ENCODE measurements around the gene DDX1. TPM values are rescaled to one million over a fixed set of nuclear protein-coding genes. Genes with fewer than 3 reads are reported as not detected.

The DDX1 gene
- total RNA-seq, 2 donors from 2014 or later = 39.0 to 50.7 TPM

DNA sequence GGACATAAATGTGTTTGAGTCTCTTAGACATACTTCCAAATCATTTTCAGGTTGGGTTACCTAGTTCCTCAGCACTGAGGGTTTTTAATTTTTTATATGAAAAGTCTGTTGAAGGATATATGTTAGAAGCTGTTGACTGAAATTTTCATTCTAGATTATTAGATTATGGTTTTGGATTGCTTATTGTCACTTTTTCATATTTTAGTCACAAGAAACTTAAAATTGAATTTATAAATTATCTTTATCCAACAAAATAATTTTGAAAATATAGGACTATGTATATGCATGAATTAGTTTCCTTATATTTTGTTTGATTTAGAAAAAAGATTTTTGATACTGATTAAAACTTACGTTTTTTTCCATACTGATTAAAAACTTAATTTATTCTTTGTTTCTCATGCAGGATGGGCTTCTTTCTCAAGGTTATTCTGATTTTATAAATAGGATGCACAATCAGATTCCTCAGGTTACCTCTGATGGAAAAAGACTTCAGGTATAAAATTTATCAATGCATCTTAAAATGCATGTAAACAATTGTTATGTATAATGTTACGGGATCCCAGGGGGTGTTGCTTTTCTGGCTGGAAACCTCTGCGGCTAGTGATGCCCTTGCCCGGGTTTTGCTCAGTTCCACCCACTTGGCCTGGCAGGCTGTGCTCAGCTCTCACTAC is 26.2 kb downstream of the DDX1 start:
- H3K4me3 ChIP-seq = no peak overlapping the region
- TF ChIP-seq POLR2AphosphoS5 (IDR thresholded peaks at IDR 0.05) = no peak
- TF ChIP-seq, protein P1, sequence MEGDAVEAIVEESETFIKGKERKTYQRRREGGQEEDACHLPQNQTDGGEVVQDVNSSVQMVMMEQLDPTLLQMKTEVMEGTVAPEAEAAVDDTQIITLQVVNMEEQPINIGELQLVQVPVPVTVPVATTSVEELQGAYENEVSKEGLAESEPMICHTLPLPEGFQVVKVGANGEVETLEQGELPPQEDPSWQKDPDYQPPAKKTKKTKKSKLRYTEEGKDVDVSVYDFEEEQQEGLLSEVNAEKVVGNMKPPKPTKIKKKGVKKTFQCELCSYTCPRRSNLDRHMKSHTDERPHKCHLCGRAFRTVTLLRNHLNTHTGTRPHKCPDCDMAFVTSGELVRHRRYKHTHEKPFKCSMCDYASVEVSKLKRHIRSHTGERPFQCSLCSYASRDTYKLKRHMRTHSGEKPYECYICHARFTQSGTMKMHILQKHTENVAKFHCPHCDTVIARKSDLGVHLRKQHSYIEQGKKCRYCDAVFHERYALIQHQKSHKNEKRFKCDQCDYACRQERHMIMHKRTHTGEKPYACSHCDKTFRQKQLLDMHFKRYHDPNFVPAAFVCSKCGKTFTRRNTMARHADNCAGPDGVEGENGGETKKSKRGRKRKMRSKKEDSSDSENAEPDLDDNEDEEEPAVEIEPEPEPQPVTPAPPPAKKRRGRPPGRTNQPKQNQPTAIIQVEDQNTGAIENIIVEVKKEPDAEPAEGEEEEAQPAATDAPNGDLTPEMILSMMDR (IDR thresholded peaks at IDR 0.05) = no peak
- TF ChIP-seq POLR2A (IDR thresholded peaks at IDR 0.05) = no peak
- no peaks in the 10 kb centered on the region for H3K4me1 ChIP-seq (replicated peaks)
- no peaks in the 10 kb centered on the region for H3K27me3 ChIP-seq (replicated peaks; ENCODE audit: insufficient read depth)
- 96% methylated on average over 4 of the region's 4 CpGs for WGBS
- intact Hi-C loops (cut with DNase I) = no loop called here
- peaks cover 11% of the 10 kb centered on the region in 2 donors for H3K36me3 ChIP-seq
- no peak overlapping the region for H3K27ac ChIP-seq
- no peaks in the 10 kb centered on the region for H3K9me3 ChIP-seq
- DNase-seq (ENCODE audit: low spot score) = no peak

DNA sequence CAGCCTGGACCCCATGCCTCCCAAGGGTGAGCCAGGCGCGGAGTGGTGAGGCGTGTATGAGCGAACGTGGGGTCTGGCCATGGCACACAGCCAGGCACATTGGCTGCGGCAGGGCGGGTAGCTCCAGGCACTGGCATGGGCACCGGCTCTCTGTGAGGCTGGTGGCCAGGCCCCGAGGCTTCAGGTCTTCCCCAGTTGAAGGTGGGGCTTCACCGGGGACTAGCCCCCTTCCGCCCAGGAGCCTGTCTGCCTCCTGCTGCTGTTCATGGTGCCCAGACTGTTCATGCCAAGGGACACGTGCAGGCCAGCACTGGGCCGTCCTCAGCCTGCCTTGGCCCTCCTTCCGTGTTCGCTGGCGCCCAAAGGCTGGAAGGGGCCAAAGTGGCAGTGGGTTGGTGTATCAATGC is 26.8 kb downstream of the DDX1 start:
- DNase-seq (ENCODE audit: low spot score) = no peak
- H3K4me3 ChIP-seq = no peak overlapping the region
- no peaks in the 10 kb centered on the region for H3K4me1 ChIP-seq (replicated peaks)
- H3K27ac ChIP-seq = no peak overlapping the region
- intact Hi-C loops (cut with DNase I) = no loop called here
- H3K9me3 ChIP-seq = no peaks in the 10 kb centered on the region
- H3K27me3 ChIP-seq (replicated peaks; ENCODE audit: insufficient read depth) = no peaks in the 10 kb centered on the region
- no peak for TF ChIP-seq POLR2AphosphoS5 (IDR thresholded peaks at IDR 0.05)
- peaks cover 11% of the 10 kb centered on the region in 2 donors for H3K36me3 ChIP-seq
- WGBS = 92% methylated on average over 16 of the region's 16 CpGs

DNA sequence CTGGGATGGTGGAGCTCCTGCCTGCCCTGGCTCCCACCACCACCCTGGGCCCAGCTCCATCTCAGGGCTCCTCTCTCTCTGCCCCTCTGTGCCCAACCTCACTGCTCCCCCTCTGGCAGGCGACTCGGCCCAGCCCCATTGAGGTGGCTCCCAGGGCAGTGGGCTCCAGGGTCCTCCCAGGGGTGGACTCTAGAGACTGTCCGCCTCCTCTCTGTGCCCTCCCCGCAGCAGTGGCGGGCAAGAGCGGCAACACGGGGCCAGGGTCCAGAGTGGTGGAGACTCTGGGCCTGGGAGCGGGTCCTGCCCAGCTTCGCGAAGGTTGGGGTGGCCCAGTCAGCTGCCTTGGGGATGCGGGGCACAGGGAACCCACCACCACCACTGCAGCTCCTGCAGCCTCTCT is 27.4 kb downstream of the DDX1 start:
- no peaks in the 10 kb centered on the region for H3K27me3 ChIP-seq (replicated peaks; ENCODE audit: insufficient read depth)
- 97% methylated on average over 9 of the region's 11 CpGs for WGBS
- no peak overlapping the region for H3K4me3 ChIP-seq
- no peak for DNase-seq (ENCODE audit: low spot score)
- no peak overlapping the region for H3K27ac ChIP-seq
- TF ChIP-seq POLR2A (IDR thresholded peaks at IDR 0.05) = no peak
- TF ChIP-seq, protein P1 (IDR thresholded peaks at IDR 0.05) = no peak
- TF ChIP-seq POLR2AphosphoS5 (IDR thresholded peaks at IDR 0.05) = no peak
- H3K9me3 ChIP-seq = no peaks in the 10 kb centered on the region
- H3K36me3 ChIP-seq = peaks cover 11% of the 10 kb centered on the region in 2 donors
- intact Hi-C loops (cut with DNase I) = no loop called here
- no peaks in the 10 kb centered on the region for H3K4me1 ChIP-seq (replicated peaks)

DNA sequence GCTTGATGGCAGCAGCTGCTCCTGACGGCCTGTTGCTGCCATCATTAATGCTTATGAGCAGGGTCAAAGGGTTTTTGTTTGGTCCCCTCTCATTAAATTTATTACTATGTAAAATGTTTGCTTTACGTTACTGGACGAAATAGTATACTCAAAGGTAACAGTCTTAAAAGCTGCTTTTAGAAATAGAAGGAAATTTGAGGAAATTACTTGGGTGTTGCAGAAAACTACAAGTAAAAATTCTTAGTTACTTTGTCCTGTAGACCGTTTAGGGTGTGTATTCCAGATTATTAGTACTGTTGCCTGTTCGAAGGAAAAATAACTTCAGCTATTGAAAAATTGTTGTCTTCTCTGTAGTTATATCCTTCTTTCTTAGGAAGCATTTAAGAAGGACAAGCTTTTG is 27.8 kb downstream of the DDX1 start:
- no peaks in the 10 kb centered on the region for H3K27me3 ChIP-seq (replicated peaks; ENCODE audit: insufficient read depth)
- no peaks in the 10 kb centered on the region for H3K9me3 ChIP-seq
- no peak overlapping the region for H3K4me3 ChIP-seq
- TF ChIP-seq, protein P1 (IDR thresholded peaks at IDR 0.05) = no peak
- TF ChIP-seq POLR2AphosphoS5 (IDR thresholded peaks at IDR 0.05) (no peak), POLR2A (IDR thresholded peaks at IDR 0.05) (no peak)
- no peak overlapping the region for H3K27ac ChIP-seq
- no peaks in the 10 kb centered on the region for H3K4me1 ChIP-seq (replicated peaks)
- 64% methylated on average over 5 of the region's 5 CpGs for WGBS
- peaks cover 11% of the 10 kb centered on the region in 2 donors for H3K36me3 ChIP-seq
- no peak for DNase-seq (ENCODE audit: low spot score)
- intact Hi-C loops (cut with DNase I) = no loop called here

DNA sequence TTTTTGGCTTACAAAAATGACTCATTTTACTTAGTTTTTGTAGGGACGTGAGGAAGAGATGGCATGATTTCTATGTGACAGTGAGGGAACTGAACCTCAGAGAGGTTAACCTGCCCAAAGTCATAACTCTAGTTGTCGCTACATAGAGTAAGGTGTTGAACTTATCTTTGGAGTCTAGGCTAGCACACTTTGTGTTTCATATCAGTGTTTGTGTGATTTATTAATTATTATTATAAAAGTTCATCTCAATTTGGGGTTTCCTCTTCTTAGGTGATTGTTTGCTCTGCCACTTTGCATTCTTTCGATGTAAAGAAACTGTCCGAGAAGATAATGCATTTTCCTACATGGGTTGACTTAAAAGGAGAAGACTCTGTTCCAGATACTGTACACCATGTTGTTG is 28.3 kb downstream of the DDX1 start:
- Histone ChIP-seq H3K9me3 (no peaks in the 10 kb centered on the region), H3K4me1 (replicated peaks) (no peaks in the 10 kb centered on the region), H3K27ac (no peak overlapping the region), H3K4me3 (no peak overlapping the region), H3K27me3 (replicated peaks; ENCODE audit: insufficient read depth) (no peaks in the 10 kb centered on the region), H3K36me3 (peaks cover 11% of the 10 kb centered on the region in 2 donors)
- DNase-seq (ENCODE audit: low spot score) = no peak
- intact Hi-C loops (cut with DNase I) = no loop called here
- TF ChIP-seq POLR2A (IDR thresholded peaks at IDR 0.05) (no peak), POLR2AphosphoS5 (IDR thresholded peaks at IDR 0.05) (no peak)
- TF ChIP-seq, protein P1 (IDR thresholded peaks at IDR 0.05) = no peak
- WGBS = 88% methylated on average over 4 of the region's 4 CpGs
